GM18861 (cell line): ENCODE data around the gene GDPGP1.
"Not testable (repeated sequence)": the region's sequence is repeated elsewhere in the genome, so short reads cannot be mapped to it uniquely, and the experiment has no call there.

Experiments used
- ATAC-seq: cut with Tn5 transposase; IDR thresholded peaks from one replicate; pipeline ENCODE4 v1.9.1; 2021; ENCODE audit not compliant: unreplicated experiment

Gene GDPGP1, protein sequence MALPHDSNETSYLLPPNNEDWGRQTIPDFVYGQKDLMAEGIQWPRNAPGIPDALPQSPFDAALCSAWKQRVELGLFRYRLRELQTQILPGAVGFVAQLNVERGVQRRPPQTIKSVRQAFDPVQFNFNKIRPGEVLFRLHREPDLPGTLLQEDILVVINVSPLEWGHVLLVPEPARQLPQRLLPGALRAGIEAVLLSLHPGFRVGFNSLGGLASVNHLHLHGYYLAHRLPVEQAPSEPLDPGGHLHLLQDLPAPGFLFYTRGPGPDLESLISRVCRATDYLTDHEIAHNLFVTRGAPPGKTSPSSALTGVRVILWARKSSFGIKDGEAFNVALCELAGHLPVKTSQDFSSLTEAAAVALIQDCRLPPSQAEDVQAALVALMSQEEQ

DNA sequence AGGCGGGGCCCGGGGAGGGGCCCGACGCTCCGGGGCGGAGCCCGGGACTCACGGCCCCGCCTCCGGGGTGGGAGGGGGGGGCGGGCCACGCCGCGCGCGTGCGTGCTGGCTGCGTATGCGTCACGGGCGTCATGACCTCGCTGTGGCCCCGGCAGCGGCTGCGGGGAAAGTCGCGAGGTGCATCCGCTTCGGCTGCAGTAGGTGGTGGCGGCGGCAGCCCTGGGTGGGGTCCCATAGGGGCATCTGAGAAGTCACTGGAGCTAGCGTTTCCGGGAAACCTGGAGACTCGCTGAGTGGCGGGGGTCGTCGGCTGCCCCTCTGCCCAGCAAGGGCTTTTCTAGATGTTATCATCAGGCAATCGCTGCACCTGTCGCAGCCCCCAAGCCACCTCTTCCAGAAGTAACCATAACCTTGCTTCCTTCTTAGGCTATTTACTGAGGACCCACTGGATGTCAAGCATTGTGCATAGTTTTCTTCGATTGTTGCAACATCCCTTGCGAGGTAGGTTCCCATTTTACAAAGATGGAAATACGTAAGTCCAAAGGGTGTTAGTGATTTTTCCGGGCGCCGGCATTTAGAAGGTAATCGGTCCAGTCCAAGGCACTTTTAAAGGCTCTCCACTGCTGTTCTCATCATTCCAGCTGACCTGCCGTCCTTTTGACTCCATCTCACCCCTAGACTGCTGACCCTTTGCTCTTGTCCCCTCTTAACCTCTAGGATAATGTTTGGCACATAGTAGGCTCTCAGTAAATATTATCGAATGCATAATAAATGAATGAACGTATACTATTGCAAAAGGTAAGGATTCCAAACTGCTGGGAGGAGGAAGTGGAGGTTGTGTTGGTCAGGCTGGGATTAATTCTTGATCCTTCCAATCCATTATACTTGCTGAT, at the start of gene GDPGP1:
TSS of gene GDPGP1 (plus strand) at position 114 of the 893 bp plus-strand sequence. CDS start 6,700 bp downstream, outside the sequence.
- ATAC-seq: peak; percentile 57

DNA sequence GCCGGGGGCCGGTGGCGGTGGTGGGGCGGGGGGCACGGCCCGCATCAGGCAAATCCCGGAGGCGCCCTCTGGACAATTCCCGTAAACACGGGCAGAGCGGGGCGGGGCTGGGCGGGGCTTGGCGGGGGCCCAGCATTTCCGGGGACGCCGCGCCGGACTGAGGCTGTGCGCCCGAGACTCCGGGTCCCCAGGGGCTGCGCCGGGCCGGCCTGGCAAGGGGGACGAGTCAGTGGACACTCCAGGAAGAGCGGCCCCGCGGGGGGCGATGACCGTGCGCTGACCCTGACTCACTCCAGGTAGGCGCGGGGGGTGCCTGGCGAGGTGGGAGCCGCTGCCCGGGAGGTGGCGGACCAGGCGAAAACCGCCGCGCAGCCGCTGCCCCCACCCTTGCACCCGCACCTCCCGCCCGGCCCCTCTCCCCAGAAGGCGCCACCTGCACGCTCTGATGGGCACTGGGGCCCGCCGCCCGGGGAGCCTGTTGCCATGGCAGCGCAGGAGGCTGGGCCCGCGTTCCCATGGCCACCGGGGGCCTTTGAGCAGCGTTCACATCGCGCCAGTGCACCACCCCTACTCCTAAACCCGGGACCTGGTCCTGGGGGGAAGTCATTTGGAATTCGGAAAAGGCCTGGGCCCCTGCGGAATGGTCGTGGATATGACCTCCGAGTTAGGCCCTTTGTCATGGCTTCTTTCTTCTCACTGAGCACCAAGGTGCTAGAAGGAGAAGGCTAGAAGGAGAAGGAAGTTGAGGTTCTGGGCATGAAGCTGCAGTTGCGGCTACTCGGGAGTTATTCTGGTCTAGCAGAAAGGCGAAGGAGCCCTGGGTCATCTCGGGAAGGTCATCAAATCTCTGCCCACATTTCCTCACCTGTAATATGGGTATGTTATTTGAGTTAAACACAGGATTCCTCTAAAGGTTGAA, 49.0 kb upstream of the GDPGP1 start:
- ATAC-seq: peak; percentile 65

DNA sequence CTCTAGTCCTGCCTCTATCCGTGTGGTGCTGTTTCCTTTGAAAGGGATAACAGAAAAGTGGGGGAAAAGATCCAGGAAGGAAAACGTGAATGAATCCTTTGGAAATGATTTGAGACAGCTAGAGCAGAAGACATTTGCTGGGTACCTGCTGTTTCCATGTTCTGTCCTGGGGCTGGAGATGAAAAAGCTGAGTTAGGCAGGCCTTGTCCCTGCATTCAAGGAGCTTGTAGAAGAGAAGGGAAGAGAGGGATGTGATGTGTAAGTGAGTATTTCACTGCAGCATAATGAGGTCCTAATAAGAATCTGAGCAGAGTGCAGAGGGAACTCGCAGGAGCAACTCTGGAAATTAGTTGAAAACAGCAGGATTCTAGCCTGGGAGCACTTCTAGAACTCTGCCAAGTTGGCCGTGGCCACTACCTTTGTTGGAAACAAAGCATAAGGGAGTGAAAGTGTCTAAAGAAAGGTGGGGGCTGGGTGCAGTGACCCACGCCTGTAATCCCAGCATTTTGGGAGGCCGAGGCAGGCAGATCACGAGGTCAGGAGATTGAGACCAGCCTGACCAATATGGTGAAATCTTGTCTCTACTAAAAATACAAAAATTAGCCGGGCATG, 46.6 kb upstream of the GDPGP1 start:
- no peak for ATAC-seq

DNA sequence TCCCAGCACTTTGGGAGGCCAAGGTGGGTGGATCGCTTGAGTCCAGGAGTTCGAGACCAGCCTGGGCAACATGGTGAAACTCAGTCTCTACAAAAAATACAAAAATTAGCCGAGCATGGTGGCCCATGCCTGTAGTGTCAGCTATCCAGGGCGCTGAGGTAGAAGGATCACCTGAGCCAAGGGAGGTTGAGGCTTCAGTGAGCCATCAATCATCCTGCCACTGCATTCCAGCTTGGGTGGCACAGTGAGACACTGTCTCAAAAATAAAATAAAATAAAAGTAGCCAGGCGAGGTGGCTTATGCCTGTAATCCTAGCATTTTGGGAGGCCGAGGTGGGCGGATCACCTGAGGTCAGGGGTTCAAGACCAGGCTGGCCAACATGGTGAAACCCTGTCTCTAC, 45.9 kb upstream of the GDPGP1 start:
- not testable (repeated sequence) for ATAC-seq

DNA sequence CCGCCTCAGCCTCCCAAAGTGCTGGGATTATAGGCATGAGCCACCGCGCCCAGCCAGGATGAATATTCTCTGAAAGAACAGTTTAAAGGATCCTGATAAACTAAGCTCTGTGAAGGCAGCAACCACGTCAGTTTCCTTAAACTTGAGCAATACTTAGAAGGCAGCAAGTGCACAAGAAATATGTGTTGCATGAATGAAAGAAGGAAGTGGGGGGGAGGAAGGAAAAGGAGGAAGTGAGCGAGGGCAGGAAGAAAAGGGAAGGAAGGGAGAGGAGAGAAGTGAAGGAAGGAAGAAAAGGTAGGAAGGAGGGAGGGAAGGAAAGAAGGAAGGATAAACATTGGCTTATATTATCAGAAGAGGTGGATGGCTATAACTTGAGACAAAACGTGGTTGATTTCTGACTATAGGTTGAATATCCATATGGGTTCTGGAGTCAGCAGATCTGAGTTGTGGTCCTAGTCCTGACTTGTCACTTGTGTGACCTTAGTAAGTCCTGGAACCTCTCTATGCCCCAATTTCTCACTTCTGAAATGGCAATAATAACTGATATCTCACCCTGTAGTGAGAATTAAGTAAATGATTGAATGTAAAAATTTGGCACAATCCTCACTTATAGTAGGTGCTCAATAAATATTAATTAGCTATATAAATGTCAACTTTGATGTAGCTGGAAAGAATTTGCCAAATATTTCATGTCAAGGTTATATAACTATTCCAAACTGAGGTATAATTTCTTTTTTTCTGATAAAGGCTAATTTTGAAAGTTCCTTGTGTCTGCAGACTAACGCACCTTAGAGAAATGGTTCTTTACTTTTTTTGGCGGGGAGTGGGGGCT, 44.9 kb upstream of the GDPGP1 start:
- ATAC-seq: no peak

DNA sequence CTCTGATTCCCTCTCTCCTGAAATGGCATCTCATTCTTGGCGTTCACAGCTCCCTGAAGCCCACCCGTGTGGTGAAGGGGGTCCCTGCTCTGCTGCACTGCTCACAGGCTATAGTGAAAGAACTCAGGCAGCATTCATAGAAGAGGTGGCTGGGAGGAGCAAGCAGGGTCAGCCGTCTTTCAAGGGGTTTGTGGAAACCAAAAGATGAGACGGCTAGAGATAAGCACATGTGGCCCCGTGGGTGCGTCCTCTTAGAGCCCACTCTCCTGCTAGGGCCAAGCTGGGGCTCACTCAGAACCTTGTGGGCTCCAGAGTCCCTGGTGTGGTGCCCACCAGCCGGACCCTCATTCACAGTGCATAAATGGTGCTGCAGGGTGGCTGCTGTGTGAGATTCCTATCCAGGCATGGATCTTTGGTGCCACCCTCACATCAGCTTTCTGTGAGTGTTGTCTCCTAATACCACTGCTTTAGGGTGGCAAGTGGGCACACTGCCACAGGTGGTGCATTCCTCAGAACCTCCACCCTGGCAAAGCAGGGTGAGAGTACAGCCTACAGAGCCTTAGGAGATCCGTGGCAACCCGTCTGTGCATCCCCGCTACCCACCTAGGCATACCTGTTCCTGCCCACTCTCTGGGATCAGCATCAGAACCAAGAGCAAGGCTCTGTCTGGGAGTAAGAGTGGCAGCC, 44.1 kb upstream of the GDPGP1 start:
- ATAC-seq: no peak

DNA sequence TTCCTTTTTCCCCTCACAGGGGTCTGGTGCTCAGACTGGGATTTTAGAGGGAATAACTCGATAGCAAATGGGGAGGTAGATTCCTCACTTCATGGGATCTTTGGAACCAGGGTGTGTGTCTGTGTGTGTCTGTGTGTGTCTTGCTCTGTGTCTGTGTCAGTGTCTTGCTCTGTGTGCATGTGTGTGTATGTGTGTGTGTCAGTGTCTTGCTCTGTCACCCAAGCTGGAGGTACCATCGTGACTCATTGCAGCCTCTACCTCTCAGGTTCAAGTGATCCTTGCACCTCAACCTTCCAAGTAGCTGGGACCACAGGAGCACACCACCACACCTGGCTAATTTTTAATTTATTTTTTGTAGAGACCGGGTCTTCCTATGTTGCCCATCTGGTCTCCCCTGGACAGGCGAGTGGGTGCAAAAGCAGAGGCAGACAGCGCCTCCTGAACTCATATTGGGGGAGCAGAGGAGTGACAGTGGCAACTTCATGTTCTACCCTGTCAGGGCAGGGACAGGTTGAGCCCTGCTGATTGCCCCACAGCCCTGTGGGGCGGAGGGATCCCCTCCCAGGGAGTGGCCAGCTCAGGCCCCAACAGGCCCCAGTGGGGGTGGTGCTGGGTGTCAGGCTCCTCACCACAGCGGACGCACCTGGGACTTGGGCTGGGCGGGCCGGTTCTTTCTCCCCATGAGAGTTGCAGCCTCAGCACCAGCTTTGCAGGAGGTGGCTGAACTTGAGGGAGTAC, 43.2 kb upstream of the GDPGP1 start:
- ATAC-seq: peak; percentile 44

DNA sequence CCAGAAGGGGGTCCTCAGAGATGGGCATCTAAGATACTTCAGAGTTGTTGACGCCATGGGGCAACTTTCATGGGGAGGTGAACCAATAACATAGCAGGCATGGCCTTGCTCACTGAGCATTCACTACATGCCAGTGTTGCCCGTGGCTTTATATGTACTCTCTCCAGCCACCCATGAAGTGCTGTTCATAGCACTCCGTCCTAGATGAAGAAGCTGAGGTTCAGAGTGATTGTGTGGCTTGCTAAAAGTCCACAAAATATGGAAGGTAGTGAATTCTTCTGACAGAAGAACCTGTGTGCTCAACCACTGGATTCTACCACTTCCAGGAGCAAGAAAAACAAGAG, 42.7 kb upstream of the GDPGP1 start:
- ATAC-seq: peak; percentile 24

DNA sequence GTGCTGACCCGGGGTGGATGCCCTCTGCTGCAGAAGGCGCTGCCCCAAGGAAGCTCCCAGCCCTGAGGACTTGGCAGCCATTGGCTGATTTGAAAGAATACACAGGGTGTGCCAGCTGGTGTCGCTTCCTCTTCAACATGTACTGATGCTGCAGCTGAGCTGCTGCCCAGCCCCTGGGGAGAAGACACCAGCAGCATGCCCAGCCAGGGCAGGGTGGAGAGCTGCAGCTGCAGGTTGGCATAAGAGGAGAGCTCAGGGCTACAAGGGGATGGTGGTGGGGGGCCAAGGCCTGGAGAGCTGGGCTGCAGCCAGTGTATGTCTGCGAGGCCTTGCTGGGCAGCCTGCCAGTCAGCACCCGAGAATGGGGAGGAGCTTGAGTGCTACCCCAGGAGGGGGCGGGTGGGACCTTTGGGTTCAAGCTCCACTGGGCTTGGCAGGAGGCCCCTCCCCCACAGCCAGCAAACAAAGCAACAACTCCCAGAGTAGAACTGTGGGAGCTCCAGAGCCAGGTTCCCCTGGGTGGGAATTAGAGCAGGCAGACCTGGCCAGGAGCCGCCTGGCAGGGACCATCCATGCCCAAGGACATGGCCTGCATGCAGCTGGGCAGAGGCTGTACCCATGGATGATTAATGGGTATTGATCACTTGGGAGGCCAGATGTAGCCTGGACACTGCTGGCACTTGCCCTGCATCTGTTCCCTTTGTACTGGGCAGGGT, 42.1 kb upstream of the GDPGP1 start:
- ATAC-seq: peak; percentile 56

DNA sequence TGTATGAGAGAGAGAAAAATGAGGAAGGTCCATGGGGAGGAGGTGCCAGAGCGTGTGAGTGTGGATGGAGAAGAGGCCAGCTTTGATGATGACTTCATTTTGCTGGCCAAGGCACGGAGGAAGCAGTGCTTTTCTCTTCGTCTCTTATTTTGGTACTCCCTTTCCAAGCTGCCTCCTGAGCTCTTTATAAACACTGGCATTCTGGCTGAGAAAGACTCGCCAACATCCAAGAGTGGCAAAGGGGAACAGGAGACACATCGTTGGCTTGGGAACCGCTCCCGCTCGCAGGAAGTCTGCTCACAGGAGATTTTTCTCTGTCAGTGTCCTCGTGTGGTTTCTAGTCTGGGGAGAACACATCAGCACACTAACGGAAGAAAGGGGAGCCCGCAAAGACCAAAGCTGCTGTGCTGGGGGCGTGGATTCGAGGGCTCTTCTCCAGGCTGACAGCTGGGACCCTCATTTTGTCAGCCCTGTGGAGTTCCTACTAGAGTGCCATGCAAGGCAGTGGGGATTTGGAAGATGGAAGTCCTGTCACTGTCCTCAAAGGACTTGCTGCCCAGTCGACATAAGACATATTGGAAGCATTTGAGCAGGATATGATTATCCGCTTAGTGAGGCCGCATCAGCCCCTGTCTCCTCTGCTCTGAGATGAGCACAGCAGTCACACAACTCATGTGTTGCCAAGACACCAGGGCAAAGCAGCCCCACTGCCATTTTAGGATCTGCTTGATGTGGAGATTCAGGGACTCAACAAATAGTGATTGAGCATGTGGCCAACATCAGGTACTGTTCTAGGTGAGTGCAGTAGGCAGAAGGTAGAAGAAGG, 40.8 kb upstream of the GDPGP1 start:
- no peak for ATAC-seq

DNA sequence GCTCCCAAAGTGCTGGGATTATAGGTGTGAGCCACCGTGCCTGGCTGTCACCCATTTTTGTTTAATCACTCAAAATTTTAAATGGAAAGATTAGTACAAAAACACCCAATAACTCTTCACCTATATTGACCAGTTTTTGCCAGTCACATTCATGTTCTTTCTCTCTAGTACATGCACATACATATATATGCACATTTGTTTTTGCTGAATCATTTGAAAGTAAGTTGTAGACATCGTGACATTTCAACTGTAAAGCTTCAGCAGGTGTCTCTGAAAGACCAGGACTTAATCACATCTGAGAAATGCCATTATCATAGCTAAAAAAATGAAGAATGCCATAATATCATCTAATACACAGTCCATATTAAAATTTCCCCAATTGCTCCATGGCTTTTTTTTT, 39.4 kb upstream of the GDPGP1 start:
- ATAC-seq: no peak

DNA sequence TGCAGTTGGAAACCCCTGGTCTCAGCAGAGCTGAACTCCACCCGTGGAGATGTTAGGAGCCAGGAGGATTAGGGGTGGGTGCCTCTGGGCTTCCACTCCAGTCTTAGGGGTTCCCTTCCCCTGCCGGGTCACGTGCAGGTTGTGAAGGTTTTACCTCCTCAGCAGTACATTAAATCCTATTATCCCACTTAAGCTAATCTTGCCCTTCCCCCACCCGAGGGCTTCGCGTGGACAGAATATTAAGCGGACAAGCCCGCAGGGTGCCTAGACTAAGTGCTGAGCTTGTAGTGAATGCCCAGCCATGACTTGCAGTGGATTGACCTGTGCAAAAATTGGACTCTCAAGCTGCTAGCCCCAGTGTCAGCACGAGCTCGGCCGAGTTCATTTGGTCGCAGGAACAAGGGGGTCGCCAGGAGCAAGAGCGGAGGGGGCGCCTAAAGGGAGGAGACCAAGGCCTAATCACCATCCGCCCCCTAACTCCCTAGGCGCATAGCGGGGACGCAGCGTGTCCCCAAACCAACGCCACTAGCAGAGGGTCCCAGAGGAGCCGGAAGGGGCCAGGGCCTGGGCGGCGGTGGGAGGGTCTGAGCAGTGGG, 33.4 kb upstream of the GDPGP1 start:
- ATAC-seq: no peak

DNA sequence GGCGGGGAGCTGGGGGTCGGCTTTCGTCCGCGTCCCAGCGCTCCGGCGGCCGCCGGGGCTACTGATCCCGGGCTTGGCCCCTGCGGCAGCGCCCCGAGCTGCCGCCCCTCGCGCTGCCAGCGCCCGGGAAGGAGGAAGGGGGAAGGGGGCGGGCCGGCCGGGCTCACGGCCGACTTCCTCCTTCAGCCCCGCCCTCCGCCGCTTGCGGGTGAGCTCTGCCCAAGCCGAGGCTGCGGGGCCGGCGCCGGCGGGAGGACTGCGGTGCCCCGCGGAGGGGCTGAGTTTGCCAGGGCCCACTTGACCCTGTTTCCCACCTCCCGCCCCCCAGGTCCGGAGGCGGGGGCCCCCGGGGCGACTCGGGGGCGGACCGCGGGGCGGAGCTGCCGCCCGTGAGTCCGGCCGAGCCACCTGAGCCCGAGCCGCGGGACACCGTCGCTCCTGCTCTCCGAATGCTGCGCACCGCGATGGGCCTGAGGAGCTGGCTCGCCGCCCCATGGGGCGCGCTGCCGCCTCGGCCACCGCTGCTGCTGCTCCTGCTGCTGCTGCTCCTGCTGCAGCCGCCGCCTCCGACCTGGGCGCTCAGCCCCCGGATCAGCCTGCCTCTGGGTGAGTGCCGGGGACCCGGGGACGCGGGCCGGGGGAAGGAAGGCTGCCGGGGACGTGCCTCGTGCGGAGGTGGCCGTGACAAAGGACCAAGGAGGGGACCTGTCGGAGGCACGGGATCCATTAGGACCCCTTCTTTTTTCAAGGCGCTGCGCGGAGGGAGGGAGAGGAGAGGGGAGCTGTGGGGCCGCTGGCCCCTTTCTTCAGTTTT, 32.7 kb upstream of the GDPGP1 start, which contains the start of gene SEMA4B:
TSS of gene SEMA4B (plus strand) at position 201 of the 814 bp plus-strand sequence. CDS start at position 450, 249 bp downstream.
- ATAC-seq: peak; percentile 65

DNA sequence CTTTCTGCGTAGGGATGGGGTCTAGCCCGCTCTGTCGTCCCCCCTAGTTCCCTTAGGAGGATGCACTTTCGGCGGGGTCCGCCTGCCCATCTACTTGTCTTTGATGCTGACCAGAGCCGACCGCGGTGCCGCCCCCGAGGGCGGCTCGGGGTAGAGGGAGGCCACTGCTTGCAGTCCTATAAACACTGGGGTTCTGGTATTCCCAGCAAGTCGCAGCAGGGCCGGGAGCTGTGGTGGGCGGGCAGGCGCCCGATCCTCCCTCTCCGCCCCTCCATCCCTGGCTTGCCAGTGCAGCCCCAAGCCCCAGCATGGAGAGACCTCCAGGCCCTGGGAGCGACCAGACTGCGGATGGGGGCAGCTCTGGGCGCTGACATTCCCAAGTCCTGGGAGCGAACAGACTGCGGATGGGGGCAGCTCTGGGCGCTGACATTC, 32.0 kb upstream of the GDPGP1 start:
- no peak for ATAC-seq

DNA sequence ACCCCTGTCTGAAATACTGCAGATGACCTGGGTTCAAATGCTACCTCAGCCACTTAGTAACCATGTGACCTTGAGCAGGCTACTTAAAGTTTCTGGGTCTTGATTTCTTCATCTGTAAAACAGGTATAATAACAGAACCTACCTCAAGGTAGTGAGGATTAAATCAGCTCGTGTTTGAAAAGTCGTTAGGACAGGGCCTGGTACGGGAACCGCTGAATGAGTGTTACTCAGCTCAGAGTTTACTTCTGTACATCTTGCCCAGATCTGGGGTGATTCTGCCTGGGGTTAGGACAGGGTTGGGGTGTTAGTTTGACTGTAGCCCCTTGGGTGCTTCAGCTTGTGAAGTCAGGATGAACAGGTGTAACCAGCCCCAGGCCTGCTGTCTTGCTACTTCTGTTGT, 31.1 kb upstream of the GDPGP1 start:
- ATAC-seq: no peak

DNA sequence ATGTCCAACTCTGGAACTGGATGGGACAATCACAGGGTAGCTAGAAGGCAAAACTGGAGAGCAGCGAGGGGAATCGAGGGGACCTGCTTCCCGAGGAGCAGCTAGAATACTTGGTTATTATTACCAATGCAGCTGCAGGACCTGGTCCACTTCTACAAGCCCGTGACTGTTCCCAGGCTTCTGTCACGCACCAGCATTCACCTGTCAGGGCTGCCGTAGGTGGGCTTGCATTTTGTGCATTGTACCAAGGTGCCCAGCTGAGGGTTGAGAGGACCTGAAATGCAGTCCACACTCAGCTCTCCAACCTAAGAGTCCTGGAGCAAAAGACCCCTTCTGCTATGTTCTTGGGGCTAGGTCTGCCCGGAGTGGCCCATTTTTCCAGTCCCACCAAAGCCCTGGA, 30.5 kb upstream of the GDPGP1 start:
- no peak for ATAC-seq
